ENCODE measurements around the gene RASA1. TPM values are rescaled to one million over a fixed set of nuclear protein-coding genes. Genes with fewer than 3 reads are reported as not detected.

RASA1 gene
- polyA plus RNA-seq (ENCODE audit: insufficient read length in 3 of 3): 10 to 100 TPM; 45.3 to 47.8 (median 46.6) TPM
- long read RNA-seq, donor 1, transcript RASA1-201 (25 exons, 3,752 nt): major isoform, 5 of 10 reads
- long read RNA-seq, donor 1, partial matches to known transcripts: 5 of 10 reads
- long read RNA-seq, donor 1, other reads (novel, unspliced or antisense): 0 of 10 reads
- long read RNA-seq, donor 2, transcript RASA1-201 (25 exons, 3,752 nt): major isoform, 5 of 23 reads
- long read RNA-seq, donor 2, partial matches to known transcripts: 18 of 23 reads
- long read RNA-seq, donor 2, other reads (novel, unspliced or antisense): 0 of 23 reads
- long read RNA-seq, donor 3, partial matches to known transcripts: 5 of 6 reads
- long read RNA-seq, donor 3, other reads (novel, unspliced or antisense): 0 of 6 reads
- long read RNA-seq, donor 4, partial matches to known transcripts: 27 of 68 reads
- long read RNA-seq, donor 4, other reads (novel, unspliced or antisense): 38 of 68 reads
- long read RNA-seq, donor 5, partial matches to known transcripts: 0 of 10 reads
- long read RNA-seq, donor 5, other reads (novel, unspliced or antisense): 7 of 10 reads
- long read RNA-seq, donor 6, transcript RASA1-201 (25 exons, 3,752 nt): major isoform, 6 of 32 reads
- long read RNA-seq, donor 6, partial matches to known transcripts: 26 of 32 reads
- long read RNA-seq, donor 6, other reads (novel, unspliced or antisense): 0 of 32 reads
- long read RNA-seq, donor 7, partial matches to known transcripts: 0 of 3 reads
- long read RNA-seq, donor 7, other reads (novel, unspliced or antisense): 0 of 3 reads
- long read RNA-seq, donor 8, partial matches to known transcripts: 0 of 4 reads
- long read RNA-seq, donor 8, other reads (novel, unspliced or antisense): 0 of 4 reads
- long read RNA-seq, donor 9, transcript RASA1-201 (25 exons, 3,752 nt): major isoform, 6 of 21 reads
- long read RNA-seq, donor 9, partial matches to known transcripts: 15 of 21 reads
- long read RNA-seq, donor 9, other reads (novel, unspliced or antisense): 0 of 21 reads
- long read RNA-seq, donor 10, partial matches to known transcripts: 19 of 42 reads
- long read RNA-seq, donor 10, other reads (novel, unspliced or antisense): 21 of 42 reads
- long read RNA-seq, donor 11, partial matches to known transcripts: 7 of 21 reads
- long read RNA-seq, donor 11, other reads (novel, unspliced or antisense): 12 of 21 reads
- long read RNA-seq, donor 12, partial matches to known transcripts: 13 of 17 reads
- long read RNA-seq, donor 12, other reads (novel, unspliced or antisense): 0 of 17 reads
- long read RNA-seq, donor 13, partial matches to known transcripts: 28 of 39 reads
- long read RNA-seq, donor 13, other reads (novel, unspliced or antisense): 10 of 39 reads
- long read RNA-seq, donor 14, partial matches to known transcripts: 92 of 124 reads
- long read RNA-seq, donor 14, other reads (novel, unspliced or antisense): 29 of 124 reads
- long read RNA-seq, donor 15, transcript RASA1-201 (25 exons, 3,752 nt): major isoform, 6 of 125 reads
- long read RNA-seq, donor 15, partial matches to known transcripts: 119 of 125 reads
- long read RNA-seq, donor 15, other reads (novel, unspliced or antisense): 0 of 125 reads
- long read RNA-seq, donor 16, partial matches to known transcripts: 13 of 15 reads
- long read RNA-seq, donor 16, other reads (novel, unspliced or antisense): 0 of 15 reads

- peak; percentile 94 for DNase-seq
These were observed at the start of gene RASA1 for GRCh38 chr5:87267574-87268125. Gene RASA1, plus strand, starts transcription at chr5:87267883. Its CDS starts 569 bp downstream, at chr5:87268452.

GRCh38 chr5:87229780-87230179, 37.9 kb upstream of the RASA1 start:
- no peak for DNase-seq

GRCh38 chr5:87231037-87231808, 36.5 kb upstream of the RASA1 start:
- DNase-seq: no peak

- no peak for DNase-seq
These were observed 34.5 kb upstream of the RASA1 start for GRCh38 chr5:87233143-87233542.

GRCh38 chr5:87241555-87241954, 26.1 kb upstream of the RASA1 start:
- DNase-seq: no peak

GRCh38 chr5:87242242-87242641, 25.4 kb upstream of the RASA1 start:
- no peak for DNase-seq

GRCh38 chr5:87243161-87243844, 24.4 kb upstream of the RASA1 start:
- DNase-seq: no peak

- DNase-seq: no peak
These were observed 22.2 kb upstream of the RASA1 start for GRCh38 chr5:87245451-87245850.

GRCh38 chr5:87246061-87246460, 21.6 kb upstream of the RASA1 start:
- DNase-seq: no peak

GRCh38 chr5:87252283-87252605, 15.4 kb upstream of the RASA1 start:
- DNase-seq: no peak

GRCh38 chr5:87254035-87254434, 13.6 kb upstream of the RASA1 start:
- DNase-seq: no peak

- no peak for DNase-seq
These were observed 9.2 kb upstream of the RASA1 start for GRCh38 chr5:87258507-87258906.

GRCh38 chr5:87260604-87261192, 7.0 kb upstream of the RASA1 start:
- no peak for DNase-seq

GRCh38 chr5:87263498-87263897, 4.2 kb upstream of the RASA1 start:
- DNase-seq: no peak

- no peak for DNase-seq
These were observed 639 bp upstream of the RASA1 start for GRCh38 chr5:87266914-87267573.

GRCh38 chr5:87268126-87268969, 665 bp downstream of the RASA1 start:
- DNase-seq: peak; percentile 67

- no peak for DNase-seq
These were observed 1.3 kb downstream of the RASA1 start for GRCh38 chr5:87268970-87269377.
